SK-N-SH (cell line): Measurements from ENCODE around the gene OR10C1. TPM values are rescaled to one million over a fixed set of nuclear protein-coding genes. Genes with fewer than 3 reads are reported as not detected.

ENCODE experiments used
- CTCF ChIA-PET: fragments of 300-600, 350-600 bp; formaldehyde crosslinking; extraction: SDS; loops from one replicate; lab custom pipeline; 2021; lab: Yijun Ruan, JAX
- POLR2A ChIA-PET: fragments of 350-600 bp; sonication (Branson Sonifier 250); formaldehyde crosslinking; extraction: SDS; loops from one replicate; lab custom pipeline; 2020; ENCODE audit warnings: antibody characterized with exemption, inconsistent platforms; lab: Yijun Ruan, JAX
- DNase-seq: peaks from one replicate; pipeline ENCODE4 v3.0.0; 2012
- H2AFZ ChIP-seq: fragments of 200-600 bp; sonication (generic); 2 replicates; pipeline ENCODE4 v1.8.1; 2016; ENCODE audit warnings: antibody characterized with exemption, mild to moderate bottlenecking, low read depth
- H3F3A ChIP-seq: fragments of 200-600 bp; sonication (generic); replicated peaks from 2 replicates; pipeline ENCODE3; 2016; ENCODE audit warnings: antibody characterized with exemption, mild to moderate bottlenecking; ENCODE audit not compliant: insufficient read depth
- H3K27ac ChIP-seq, 2 experiments: fragments of 200-500 bp in 1 of 2; fragments of 200-600 bp in 1 of 2; sonication (Bioruptor generic) in 1 of 2; sonication (generic), shearing (Covaris generic) in 1 of 2; 2 replicates each; pipeline versions ENCODE4 v1.5.1 to v1.6.1; 2014 to 2016; ENCODE audit warnings: low read depth in 2 of 2, inconsistent platforms in 1 of 2, low read length in 1 of 2, mild to moderate bottlenecking in 1 of 2, mixed read lengths in 1 of 2
- H3K27me3 ChIP-seq: fragments of 200-600 bp; sonication (generic), shearing (Covaris generic); 2 replicates; pipeline ENCODE4 v1.6.1; 2016; ENCODE audit warnings: mixed run types; ENCODE audit not compliant: insufficient read depth
- H3K36me3 ChIP-seq, 2 experiments: fragments of 200-500 bp in 1 of 2; fragments of 200-600 bp in 1 of 2; sonication (Bioruptor generic) in 1 of 2; sonication (generic) in 1 of 2; replicated peaks in 1 of 2; 2 replicates each; pipeline versions ENCODE3 to v1.5.1; 2014 to 2016; ENCODE audit warnings: low read length in 1 of 2, mild to moderate bottlenecking in 1 of 2; ENCODE audit not compliant: insufficient read depth in 2 of 2, control insufficient read depth in 1 of 2
- H3K4me1 ChIP-seq, 2 experiments: fragments of 200-500 bp in 1 of 2; fragments of 200-600 bp in 1 of 2; sonication (Bioruptor generic) in 1 of 2; sonication (generic), shearing (Covaris generic) in 1 of 2; 2 replicates each; pipeline versions ENCODE4 v1.5.1 to v1.6.1; 2014 to 2016; ENCODE audit warnings: low read depth in 1 of 2, low read length in 1 of 2, mixed run types in 1 of 2; ENCODE audit not compliant: insufficient read depth in 2 of 2, control insufficient read depth in 1 of 2
- H3K4me2 ChIP-seq: fragments of 200-600 bp; sonication (generic), shearing (Covaris generic); 2 replicates; pipeline ENCODE4 v1.6.1; 2017; ENCODE audit warnings: mixed run types
- H3K4me3 ChIP-seq, 2 experiments: fragments of 200-500 bp in 1 of 2; fragments of 200-600 bp in 1 of 2; sonication (Bioruptor generic) in 1 of 2; sonication (generic), shearing (Covaris generic) in 1 of 2; 2 replicates each; pipeline versions ENCODE4 v1.5.1 to v1.8.1; 2014 to 2016; ENCODE audit warnings: low read depth in 2 of 2, inconsistent platforms in 1 of 2, low read length in 1 of 2, mild to moderate bottlenecking in 1 of 2, mixed read lengths in 1 of 2, moderate library complexity in 1 of 2
- H3K79me2 ChIP-seq: fragments of 200-600 bp; sonication (generic); 2 replicates; pipeline ENCODE4 v1.8.1; 2017; ENCODE audit warnings: mild to moderate bottlenecking; ENCODE audit not compliant: insufficient read depth
- H3K9ac ChIP-seq: fragments of 200-600 bp; sonication (generic); 2 replicates; pipeline ENCODE4 v1.6.1; 2017; ENCODE audit warnings: mixed run types
- H3K9me2 ChIP-seq: fragments of 200-600 bp; sonication (generic); 2 replicates; pipeline ENCODE4 v1.6.1; 2017; ENCODE audit warnings: mixed run types
- H3K9me3 ChIP-seq: fragments of 200-600 bp; sonication (generic); 2 replicates; pipeline ENCODE4 v1.6.1; 2017; ENCODE audit warnings: mixed run types, mild to moderate bottlenecking, moderate library complexity
- H4K20me1 ChIP-seq: fragments of 200-600 bp; sonication (generic); 2 replicates; pipeline ENCODE4 v1.6.1; 2017; ENCODE audit warnings: mild to moderate bottlenecking, mixed run types; ENCODE audit not compliant: insufficient read depth
- CHD2 ChIP-seq: fragments of 150-350 bp; IDR thresholded peaks from 2 replicates; pipeline ENCODE4 v1.6.1; 2018; ENCODE audit warnings: low read length; ENCODE audit not compliant: partially characterized antibody
- CTCF ChIP-seq: fragments of 200-600 bp; sonication (generic); IDR thresholded peaks from 2 replicates; pipeline ENCODE4 v1.6.1; 2017; ENCODE audit warnings: antibody characterized with exemption, mild to moderate bottlenecking, moderate library complexity
- ELF1 ChIP-seq: IDR thresholded peaks from 2 replicates; pipeline ENCODE4 v1.4.0; 2012
- FOXJ3 ChIP-seq: sonication (generic); formaldehyde crosslinking; IDR thresholded peaks from 2 replicates; pipeline ENCODE4 v1.5.1; 2020; ENCODE audit warnings: mild to moderate bottlenecking, missing genetic modification reagents
- FOXM1 ChIP-seq: IDR thresholded peaks from 2 replicates; pipeline ENCODE4 v1.4.0; 2012; ENCODE audit warnings: low read depth, mild to moderate bottlenecking
- GABPA ChIP-seq: IDR thresholded peaks from 2 replicates; pipeline ENCODE4 v1.4.0; 2012; ENCODE audit warnings: low read depth, mild to moderate bottlenecking
- JUND ChIP-seq: IDR thresholded peaks from 2 replicates; pipeline ENCODE4 v1.4.0; 2012
- MXI1 ChIP-seq: IDR thresholded peaks from 2 replicates; pipeline ENCODE4 v1.6.1; 2012; ENCODE audit warnings: mild to moderate bottlenecking, low read depth, low read length, improper control_type of control experiment
- NFIC ChIP-seq: IDR thresholded peaks from 2 replicates; pipeline ENCODE4 v1.4.0; 2012; ENCODE audit warnings: borderline replicate concordance
- NRF1 ChIP-seq: IDR thresholded peaks from 2 replicates; pipeline ENCODE4 v1.6.1; 2012; ENCODE audit warnings: low read depth, mild to moderate bottlenecking, low read length
- POLR2AphosphoS5 ChIP-seq: IDR thresholded peaks from 2 replicates; pipeline ENCODE4 v1.6.1; 2012; ENCODE audit warnings: low read depth, low read length
- RCOR1 ChIP-seq: fragments of 150-350 bp; IDR thresholded peaks from 2 replicates; pipeline ENCODE4 v1.6.1; 2017; ENCODE audit warnings: antibody characterized with exemption, low read length
- TAF1 ChIP-seq: IDR thresholded peaks from 2 replicates; pipeline ENCODE4 v1.6.1; 2012; ENCODE audit warnings: low read depth, mild to moderate bottlenecking, low read length, moderate library complexity, borderline replicate concordance
- TCF12 ChIP-seq: IDR thresholded peaks from 2 replicates; pipeline ENCODE4 v1.4.0; 2012
- TEAD4 ChIP-seq: IDR thresholded peaks from 2 replicates; pipeline ENCODE4 v1.4.0; 2012; ENCODE audit warnings: mild to moderate bottlenecking, borderline replicate concordance; ENCODE audit not compliant: insufficient read depth
- USF2 ChIP-seq: fragments of 150-350 bp; IDR thresholded peaks from 2 replicates; pipeline ENCODE4 v1.6.1; 2017; ENCODE audit warnings: antibody characterized with exemption, low read length, low read depth, borderline replicate concordance
- WGBS: methylation state at CpG from one replicate; pipeline ENCODE4 v1.1.6; 2017; ENCODE audit warnings: low lambda C conversion rate; 5-methylcytosine and 5-hydroxymethylcytosine counted together
- polyA plus RNA-seq, 3 experiments: library from polyadenylated mRNA; depleted of rRNA; stranded (reverse); fragments of >200 nt; gene quantifications; 2 replicates each; pipeline ENCODE4 v1.2.3, GENCODE V29; 2012

The OR10C1 gene
- polyA plus RNA-seq, 1 of the 3 experiments (the other 2 are of a cell fraction) = not detected

GRCh38 chr6:29461021-29461814, 22.1 kb downstream of the OR10C1 start:
- no peak overlapping the region for H3K4me3 ChIP-seq
- H3K4me2 ChIP-seq = no peak overlapping the region
- H3K9ac ChIP-seq = no peak overlapping the region
- no peaks in the 10 kb centered on the region for H3K9me2 ChIP-seq
- H2AFZ ChIP-seq = no peak overlapping the region
- H3K27ac ChIP-seq = no peak overlapping the region
- no peaks in the 10 kb centered on the region; a peak in 1 of 4 replicates for H3K4me1 ChIP-seq
- 2% methylated on average over 5 of the region's 5 CpGs for WGBS
- CTCF ChIA-PET = no interaction called here
- H3K9me3 ChIP-seq = no peaks in the 10 kb centered on the region
- no peaks in the 10 kb centered on the region for H3K36me3 ChIP-seq
- no peaks in the 10 kb centered on the region for H3K79me2 ChIP-seq
- H3K27me3 ChIP-seq = peaks cover 28% of the 10 kb centered on the region; the same call in 1 of the 2 replicates
- H4K20me1 ChIP-seq = no peaks in the 10 kb centered on the region
- H3F3A ChIP-seq = no peaks in the 10 kb centered on the region
- TF ChIP-seq ELF1 (no peak), CHD2 (no peak), NRF1 (no peak), POLR2AphosphoS5 (no peak), USF2 (no peak), GABPA (no peak), TAF1 (no peak), TCF12 (no peak), JUND (no peak), FOXJ3 (CRISPR knock-in tag) (no peak), CTCF (no peak), RCOR1 (no peak), TEAD4 (no peak)
- TF ChIP-seq, all 33 proteins: peak for 0
- POLR2A ChIA-PET = no interaction called here
- no peak for DNase-seq

GRCh38 chr6:29462022-29462421, 22.9 kb downstream of the OR10C1 start:
- Histone ChIP-seq H4K20me1 (no peaks in the 10 kb centered on the region), H3K27ac (no peak overlapping the region), H3K4me1 (no peaks in the 10 kb centered on the region; a peak in 1 of 4 replicates), H3K9ac (no peak overlapping the region), H3F3A (no peaks in the 10 kb centered on the region), H3K36me3 (no peaks in the 10 kb centered on the region), H3K9me3 (no peaks in the 10 kb centered on the region), H3K27me3 (peaks cover 28% of the 10 kb centered on the region; the same call in 1 of the 2 replicates), H3K4me3 (no peak overlapping the region), H3K9me2 (no peaks in the 10 kb centered on the region), H3K79me2 (no peaks in the 10 kb centered on the region), H2AFZ (no peak overlapping the region), H3K4me2 (no peak overlapping the region)
- no peak for DNase-seq
- CTCF ChIA-PET = no interaction called here
- TF ChIP-seq FOXM1 (no peak), NFIC (no peak), POLR2AphosphoS5 (no peak), MXI1 (no peak)
- POLR2A ChIA-PET = no interaction called here
- WGBS = 9% methylated on average over 4 of the region's 6 CpGs
